ENCODE data around the gene CCL8. TPM values are rescaled to one million over a fixed set of nuclear protein-coding genes. Genes with fewer than 3 reads are reported as not detected.

Gene CCL8
- total and polyA plus RNA-seq, 2 experiments from 2014 or later, result not detected

- DNase-seq (ENCODE audit: low read depth in 1 of 2, low spot score in 1 of 2), result no peak
- Histone ChIP-seq H3K36me3 (no peaks in the 10 kb centered on the region), H3K4me1 (ENCODE audit: low read depth) (no peaks in the 10 kb centered on the region), H3K9me3 (ENCODE audit: low read depth) (no peaks in the 10 kb centered on the region), H3K4me3 (no peak within 1 kb of the TSS), H3K27ac (no peak within 1 kb of the TSS), H3K27me3 (no peaks in the 10 kb centered on the region)
- TF ChIP-seq CTCF (IDR thresholded peaks at IDR 0.05; ENCODE audit: low read depth, low read length), result no peak
These were observed 33.9 kb upstream of the CCL8 start, which contains the start of gene CCL11 for GRCh38 chr17:34285286-34285792. TSS of gene CCL11 (plus strand) at chr17:34285742. CDS start at chr17:34285809, 67 bp downstream.

GRCh38 chr17:34287875-34288274, 31.4 kb upstream of the CCL8 start:
- H3K9me3 ChIP-seq (ENCODE audit: low read depth), result no peaks in the 10 kb centered on the region
- H3K27ac ChIP-seq, result no peak overlapping the region
- no peak overlapping the region for H3K4me3 ChIP-seq
- H3K27me3 ChIP-seq, result no peaks in the 10 kb centered on the region
- no peak for TF ChIP-seq CTCF (IDR thresholded peaks at IDR 0.05; ENCODE audit: low read depth, low read length)
- no peak for DNase-seq (ENCODE audit: low read depth in 1 of 2, low spot score in 1 of 2)
- H3K4me1 ChIP-seq (ENCODE audit: low read depth), result no peaks in the 10 kb centered on the region
- H3K36me3 ChIP-seq, result no peaks in the 10 kb centered on the region

- H3K27ac ChIP-seq, result no peak overlapping the region
These were observed 28.6 kb upstream of the CCL8 start for GRCh38 chr17:34290586-34290985.

GRCh38 chr17:34291721-34292348, 27.4 kb upstream of the CCL8 start:
- no peaks in the 10 kb centered on the region for H3K36me3 ChIP-seq
- H3K4me1 ChIP-seq (ENCODE audit: low read depth), result no peaks in the 10 kb centered on the region
- TF ChIP-seq CTCF (IDR thresholded peaks at IDR 0.05; ENCODE audit: low read depth, low read length), result no peak
- no peak overlapping the region for H3K27ac ChIP-seq
- no peak overlapping the region for H3K4me3 ChIP-seq
- no peaks in the 10 kb centered on the region for H3K27me3 ChIP-seq
- no peaks in the 10 kb centered on the region for H3K9me3 ChIP-seq (ENCODE audit: low read depth)
- no peak for DNase-seq (ENCODE audit: low read depth in 1 of 2, low spot score in 1 of 2)

More at GRCh38 chr17:34290586-34290985, 28.6 kb upstream of the CCL8 start:
- Histone ChIP-seq H3K36me3 (no peaks in the 10 kb centered on the region), H3K4me3 (no peak overlapping the region), H3K27me3 (no peaks in the 10 kb centered on the region), H3K9me3 (ENCODE audit: low read depth) (no peaks in the 10 kb centered on the region), H3K4me1 (ENCODE audit: low read depth) (no peaks in the 10 kb centered on the region)
- TF ChIP-seq CTCF (IDR thresholded peaks at IDR 0.05; ENCODE audit: low read depth, low read length), result no peak
- no peak for DNase-seq (ENCODE audit: low read depth in 1 of 2, low spot score in 1 of 2)

- no peak for DNase-seq (ENCODE audit: low read depth in 1 of 2, low spot score in 1 of 2)
- Histone ChIP-seq H3K27me3 (no peaks in the 10 kb centered on the region), H3K4me1 (ENCODE audit: low read depth) (no peaks in the 10 kb centered on the region), H3K36me3 (no peaks in the 10 kb centered on the region), H3K27ac (no peak overlapping the region), H3K4me3 (no peak overlapping the region), H3K9me3 (ENCODE audit: low read depth) (no peaks in the 10 kb centered on the region)
- TF ChIP-seq CTCF (IDR thresholded peaks at IDR 0.05; ENCODE audit: low read depth, low read length), result no peak
These were observed 20.2 kb upstream of the CCL8 start for GRCh38 chr17:34299027-34299426.

Measured in cardiac muscle cell (in vitro differentiated cells and primary cell).